ENCODE results near the gene ZNF618. TPM values are rescaled to one million over a fixed set of nuclear protein-coding genes. Genes with fewer than 3 reads are reported as not detected.

The ZNF618 gene
- total RNA-seq, 1 experiment from 2014 or later = 1.2 TPM

- H3K27me3 ChIP-seq (replicated peaks; ENCODE audit: control insufficient read depth, insufficient read depth, low read length) = no peaks in the 10 kb centered on the region
- no peak for DNase-seq
- H3K4me1 ChIP-seq = no peaks in the 10 kb centered on the region; the same call in 1 of the 2 replicates
- CTCF ChIA-PET = no interaction called here
- no peak overlapping the region for H3K4me3 ChIP-seq (ENCODE audit: low read depth, low read length)
- H3K9me3 ChIP-seq = no peaks in the 10 kb centered on the region
- intact Hi-C loops (cut with micrococcal nuclease; ENCODE audit: unreplicated experiment) = no loop called here
- no TSS peak for BruUV-seq (replicated peaks)
- no peak overlapping the region for H3K27ac Mint-ChIP-seq (ENCODE audit: unreplicated experiment)
- H3K9me3 Mint-ChIP-seq (ENCODE audit: unreplicated experiment) = no peaks in the 10 kb centered on the region
- H3K36me3 ChIP-seq (ENCODE audit: control insufficient read depth, insufficient read depth, low read length) = no peaks in the 10 kb centered on the region; the same call in 1 of the 2 replicates
- H3K4me3 Mint-ChIP-seq (ENCODE audit: unreplicated experiment) = no peak overlapping the region
- H3K4me1 Mint-ChIP-seq (ENCODE audit: low read depth, unreplicated experiment) = no peaks in the 10 kb centered on the region
- peaks cover 3% of the 10 kb centered on the region for H3K27me3 Mint-ChIP-seq (ENCODE audit: insufficient read depth, unreplicated experiment)
- POLR2A ChIA-PET = no interaction called here
- TF ChIP-seq CTCF (IDR thresholded peaks at IDR 0.05; ENCODE audit: insufficient read depth in 1 of 2, low read depth in 1 of 2, low read length in 1 of 2, severe bottlenecking in 1 of 2, unreplicated experiment in 1 of 2) = no peak
- H3K36me3 Mint-ChIP-seq (ENCODE audit: insufficient read depth, unreplicated experiment) = no peaks in the 10 kb centered on the region
Observed at GRCh38 chr9:113882181-113882580, 6.1 kb downstream of the ZNF618 start.

- no peak for TF ChIP-seq CTCF (IDR thresholded peaks at IDR 0.05; ENCODE audit: insufficient read depth in 1 of 2, low read depth in 1 of 2, low read length in 1 of 2, severe bottlenecking in 1 of 2, unreplicated experiment in 1 of 2)
- no peaks in the 10 kb centered on the region for H3K9me3 ChIP-seq
- H3K4me1 ChIP-seq = no peaks in the 10 kb centered on the region
- Mint-ChIP-seq H3K27me3 (ENCODE audit: insufficient read depth, unreplicated experiment) (peaks cover 5% of the 10 kb centered on the region), H3K9me3 (ENCODE audit: unreplicated experiment) (no peaks in the 10 kb centered on the region), H3K4me1 (ENCODE audit: low read depth, unreplicated experiment) (no peaks in the 10 kb centered on the region), H3K27ac (ENCODE audit: unreplicated experiment) (no peak overlapping the region), H3K36me3 (ENCODE audit: insufficient read depth, unreplicated experiment) (no peaks in the 10 kb centered on the region), H3K4me3 (ENCODE audit: unreplicated experiment) (no peak overlapping the region)
- no peaks in the 10 kb centered on the region for H3K27me3 ChIP-seq (replicated peaks; ENCODE audit: control insufficient read depth, insufficient read depth, low read length)
- CTCF ChIA-PET = no interaction called here
- BruUV-seq (replicated peaks) = no TSS peak
- intact Hi-C loops (cut with micrococcal nuclease; ENCODE audit: unreplicated experiment) = no loop called here
- no peak overlapping the region for H3K4me3 ChIP-seq (ENCODE audit: low read depth, low read length)
- POLR2A ChIA-PET = no interaction called here
- DNase-seq = no peak
- no peaks in the 10 kb centered on the region; the same call in 1 of the 2 replicates for H3K36me3 ChIP-seq (ENCODE audit: control insufficient read depth, insufficient read depth, low read length)
Observed at GRCh38 chr9:113882636-113883164, 6.6 kb downstream of the ZNF618 start.

GRCh38 chr9:113885183-113886025 is 9.3 kb downstream of the ZNF618 start:
- H3K36me3 Mint-ChIP-seq (ENCODE audit: insufficient read depth, unreplicated experiment) = no peaks in the 10 kb centered on the region
- Histone ChIP-seq H3K27me3 (replicated peaks; ENCODE audit: control insufficient read depth, insufficient read depth, low read length) (no peaks in the 10 kb centered on the region), H3K9me3 (peaks cover 3% of the 10 kb centered on the region; the same call in 1 of the 2 replicates), H3K4me1 (no peaks in the 10 kb centered on the region), H3K4me3 (ENCODE audit: low read depth, low read length) (no peak overlapping the region), H3K36me3 (ENCODE audit: control insufficient read depth, insufficient read depth, low read length) (no peaks in the 10 kb centered on the region; the same call in 1 of the 2 replicates)
- BruUV-seq (replicated peaks) = no TSS peak
- ChIA-PET CTCF (no interaction called here), POLR2A (no interaction called here)
- DNase-seq = no peak
- intact Hi-C loops (cut with micrococcal nuclease; ENCODE audit: unreplicated experiment) = no loop called here
- no peak for TF ChIP-seq CTCF (IDR thresholded peaks at IDR 0.05; ENCODE audit: insufficient read depth in 1 of 2, low read depth in 1 of 2, low read length in 1 of 2, severe bottlenecking in 1 of 2, unreplicated experiment in 1 of 2)
- H3K27me3 Mint-ChIP-seq (ENCODE audit: insufficient read depth, unreplicated experiment) = peaks cover 7% of the 10 kb centered on the region
- H3K27ac Mint-ChIP-seq (ENCODE audit: unreplicated experiment) = no peak overlapping the region
- no peak overlapping the region for H3K4me3 Mint-ChIP-seq (ENCODE audit: unreplicated experiment)
- no peaks in the 10 kb centered on the region for H3K9me3 Mint-ChIP-seq (ENCODE audit: unreplicated experiment)
- no peaks in the 10 kb centered on the region for H3K4me1 Mint-ChIP-seq (ENCODE audit: low read depth, unreplicated experiment)
